SK-N-SH treated with all-trans-retinoic acid at 6 μM for 48 hours (cell line): ENCODE measurements around the gene RNF26.

Source experiments
- ATAC-seq: fragments of 200-7000 bp; cut with Tn5 transposase; 3 replicates; pipeline ENCODE4 v1.9.1; 2020; ENCODE audit warnings: mild to moderate bottlenecking, moderate library complexity
- BACH2 ChIP-seq: fragments of 250-450 bp; sonication (Bioruptor Pico); IDR thresholded peaks from 2 replicates; pipeline ENCODE4 v1.9.0; 2021; ENCODE audit warnings: mild to moderate bottlenecking, borderline replicate concordance
- CSDC2 ChIP-seq: fragments of 250-450 bp; sonication (Bioruptor Pico); IDR thresholded peaks from 2 replicates; pipeline ENCODE4 v1.5.0; 2020; ENCODE audit warnings: mild to moderate bottlenecking, moderate library complexity
- CSRNP3 ChIP-seq: fragments of 250-450 bp; sonication (Bioruptor Pico); IDR thresholded peaks from 2 replicates; pipeline ENCODE4 v1.5.1; 2021; ENCODE audit warnings: mild to moderate bottlenecking, moderate library complexity
- ISL1 ChIP-seq: fragments of 250-450 bp; sonication (Bioruptor Pico); IDR thresholded peaks from 2 replicates; pipeline ENCODE4 v2.1.2; 2022; ENCODE audit warnings: mild to moderate bottlenecking, moderate library complexity
- OSR1 ChIP-seq: fragments of 250-450 bp; sonication (Bioruptor Pico); IDR thresholded peaks from 2 replicates; pipeline ENCODE4 v1.8.0; 2022; ENCODE audit warnings: moderate library complexity, mild to moderate bottlenecking, inconsistent platforms
- PATZ1 ChIP-seq: fragments of 250-450 bp; sonication (Bioruptor Pico); IDR thresholded peaks from 2 replicates; pipeline ENCODE4 v1.8.0; 2020; ENCODE audit warnings: mild to moderate bottlenecking, moderate library complexity, borderline replicate concordance
- POU6F1 ChIP-seq: fragments of 250-450 bp; sonication (Bioruptor Pico); IDR thresholded peaks from 2 replicates; pipeline ENCODE4 v1.8.0; 2021; ENCODE audit warnings: low read depth, mild to moderate bottlenecking, moderate library complexity, borderline replicate concordance
- PPARA ChIP-seq: fragments of 250-450 bp; sonication (Bioruptor Pico); IDR thresholded peaks from 2 replicates; pipeline ENCODE4 v1.5.0; 2020; ENCODE audit warnings: mild to moderate bottlenecking, borderline replicate concordance
- SNAI2 ChIP-seq: fragments of 250-450 bp; sonication (Bioruptor Pico); IDR thresholded peaks from 2 replicates; pipeline ENCODE4 v1.5.0; 2020; ENCODE audit warnings: mild to moderate bottlenecking, moderate library complexity
- TCF4 ChIP-seq: fragments of 250-450 bp; sonication (Bioruptor Pico); IDR thresholded peaks from 2 replicates; pipeline ENCODE4 v1.8.0; 2021; ENCODE audit warnings: mild to moderate bottlenecking, moderate library complexity, borderline replicate concordance
- TOX ChIP-seq: fragments of 250-450 bp; sonication (Bioruptor Pico); IDR thresholded peaks from 2 replicates; pipeline ENCODE4 v1.8.0; 2021; ENCODE audit warnings: mild to moderate bottlenecking, moderate library complexity, borderline replicate concordance
- TSHZ2 ChIP-seq: fragments of 250-450 bp; sonication (Bioruptor Pico); IDR thresholded peaks from 2 replicates; pipeline ENCODE4 v1.5.0; 2020; ENCODE audit warnings: mild to moderate bottlenecking, moderate library complexity
- ZC3H10 ChIP-seq: fragments of 250-450 bp; sonication (Bioruptor Pico); IDR thresholded peaks from 2 replicates; pipeline ENCODE4 v1.5.1; 2021; ENCODE audit warnings: mild to moderate bottlenecking, moderate library complexity
- ZFP3 ChIP-seq: fragments of 250-450 bp; sonication (Bioruptor Pico); IDR thresholded peaks from 2 replicates; pipeline ENCODE4 v1.5.0; 2020; ENCODE audit warnings: mild to moderate bottlenecking, moderate library complexity
- ZFP30 ChIP-seq: fragments of 450-650 bp; formaldehyde crosslinking; IDR thresholded peaks from 2 replicates; pipeline ENCODE4 v1.5.0; 2022; ENCODE audit warnings: mild to moderate bottlenecking, moderate library complexity
- ZNF565 ChIP-seq: fragments of 450-650 bp; formaldehyde crosslinking; conservative IDR thresholded peaks from 2 replicates; pipeline ENCODE4 v1.5.0; 2020; ENCODE audit warnings: low read depth, mild to moderate bottlenecking, moderate library complexity
- ZNF70 ChIP-seq: fragments of 450-650 bp; formaldehyde crosslinking; IDR thresholded peaks from 2 replicates; pipeline ENCODE4 v1.5.0; 2020; ENCODE audit warnings: mild to moderate bottlenecking, moderate library complexity
- ZNF8 ChIP-seq: fragments of 450-650 bp; formaldehyde crosslinking; IDR thresholded peaks from 2 replicates; pipeline ENCODE4 v1.5.0; 2020; ENCODE audit warnings: mild to moderate bottlenecking, moderate library complexity

RNF26 gene

GRCh38 chr11:119371067-119371601 lies 36.8 kb downstream of the RNF26 start:
- TF ChIP-seq OSR1 (CRISPR knock-in tag), result no peak
- TF ChIP-seq ZNF8 (CRISPR knock-in tag), result no peak
- no peak for TF ChIP-seq PATZ1 (CRISPR knock-in tag)
- no peak for TF ChIP-seq ZNF70 (CRISPR knock-in tag)
- TF ChIP-seq ZFP3 (CRISPR knock-in tag), result no peak
- TF ChIP-seq ISL1 (CRISPR knock-in tag), result no peak
- TF ChIP-seq POU6F1 (CRISPR knock-in tag), result no peak
- no peak for TF ChIP-seq PPARA (CRISPR knock-in tag)
- TF ChIP-seq ZNF565, result no peak
- no peak for TF ChIP-seq BACH2 (CRISPR knock-in tag)
- TF ChIP-seq ZC3H10 (CRISPR knock-in tag), result no peak
- no peak for TF ChIP-seq CSRNP3 (CRISPR knock-in tag)
- TF ChIP-seq TCF4 (CRISPR knock-in tag), result no peak
- no peak for TF ChIP-seq SNAI2
- TF ChIP-seq CSDC2 (CRISPR knock-in tag), result no peak
- no peak for TF ChIP-seq TSHZ2
- no peak for TF ChIP-seq TOX

GRCh38 chr11:119371778-119372182 lies 37.5 kb downstream of the RNF26 start:
- 0 out of 3 replicates have a peak, but pooled peaks have one; percentile 6 for ATAC-seq
- no peak for TF ChIP-seq TOX
- TF ChIP-seq TCF4 (CRISPR knock-in tag), result no peak
- no peak for TF ChIP-seq ZFP30 (CRISPR knock-in tag)
- TF ChIP-seq PATZ1 (CRISPR knock-in tag), result no peak
- no peak for TF ChIP-seq ZC3H10 (CRISPR knock-in tag)

More at GRCh38 chr11:119371067-119371601, 36.8 kb downstream of the RNF26 start:
- ATAC-seq, result no peak

GRCh38 chr11:119372260-119373058 lies 38.1 kb downstream of the RNF26 start:
- no peak for TF ChIP-seq ZNF565
- TF ChIP-seq TSHZ2, result no peak
- TF ChIP-seq SNAI2, result no peak
- no peak for TF ChIP-seq BACH2 (CRISPR knock-in tag)
- no peak for TF ChIP-seq ZC3H10 (CRISPR knock-in tag)

More at GRCh38 chr11:119372260-119373058, 38.1 kb downstream of the RNF26 start:
- ATAC-seq, result no peak
